ENCODE measurements around the gene RENBP. TPM values are rescaled to one million over a fixed set of nuclear protein-coding genes. Genes with fewer than 3 reads are reported as not detected.
A peak's percentile ranks its signal among the peaks of the same experiment; 100 is the strongest.

RENBP gene
- total and polyA plus RNA-seq, 4 donors = 7.0 to 11.6 (median 10.3) TPM

GRCh38 chrX:153948002-153948466 lies 3.6 kb upstream of the RENBP start:
- H3K4me1 ChIP-seq (ENCODE audit: control insufficient read depth, insufficient read depth, low read length) = peaks cover 47% of the 10 kb centered on the region
- no peaks in the 10 kb centered on the region for H3K9me3 ChIP-seq (ENCODE audit: control insufficient read depth, insufficient read depth, low read length)
- H3K4me3 ChIP-seq (ENCODE audit: low read depth, low read length) = no peak overlapping the region
- WGBS (ENCODE audit: insufficient coverage) = 77% methylated on average over 4 of the region's 10 CpGs
- no peaks in the 10 kb centered on the region for H3K27me3 ChIP-seq (ENCODE audit: control insufficient read depth, insufficient read depth, low read length)
- peaks cover 62% of the 10 kb centered on the region for H3K36me3 ChIP-seq (ENCODE audit: control insufficient read depth, insufficient read depth, low read length)
- peak overlapping the region; percentile 61 for H3K27ac ChIP-seq (ENCODE audit: low read depth, low read length)
- DNase-seq (ENCODE audit: low read depth in 4 of 6, low spot score in 6 of 6) = no peak

GRCh38 chrX:153947009-153947769 lies 2.7 kb upstream of the RENBP start:
- Histone ChIP-seq H3K4me3 (ENCODE audit: low read depth, low read length) (no peak overlapping the region), H3K4me1 (ENCODE audit: control insufficient read depth, insufficient read depth, low read length) (peaks cover 50% of the 10 kb centered on the region), H3K9me3 (ENCODE audit: control insufficient read depth, insufficient read depth, low read length) (no peaks in the 10 kb centered on the region), H3K27ac (ENCODE audit: low read depth, low read length) (peak overlapping the region; percentile 19), H3K27me3 (ENCODE audit: control insufficient read depth, insufficient read depth, low read length) (no peaks in the 10 kb centered on the region), H3K36me3 (ENCODE audit: control insufficient read depth, insufficient read depth, low read length) (peaks cover 60% of the 10 kb centered on the region)
- WGBS (ENCODE audit: insufficient coverage) = 52% methylated on average over 9 of the region's 19 CpGs
- peak in 2 of 6 donors; percentile 78 to 81 for DNase-seq (ENCODE audit: low read depth in 4 of 6, low spot score in 6 of 6)

GRCh38 chrX:153945956-153946943 lies 1.8 kb upstream of the RENBP start:
- Histone ChIP-seq H3K4me1 (ENCODE audit: control insufficient read depth, insufficient read depth, low read length) (peaks cover 50% of the 10 kb centered on the region), H3K9me3 (ENCODE audit: control insufficient read depth, insufficient read depth, low read length) (no peaks in the 10 kb centered on the region), H3K36me3 (ENCODE audit: control insufficient read depth, insufficient read depth, low read length) (peaks cover 51% of the 10 kb centered on the region), H3K4me3 (ENCODE audit: low read depth, low read length) (no peak overlapping the region), H3K27ac (ENCODE audit: low read depth, low read length) (no peak overlapping the region), H3K27me3 (ENCODE audit: control insufficient read depth, insufficient read depth, low read length) (no peaks in the 10 kb centered on the region)
- no peak for DNase-seq (ENCODE audit: low read depth in 4 of 6, low spot score in 6 of 6)
- 95% methylated on average over 15 of the region's 24 CpGs for WGBS (ENCODE audit: insufficient coverage)

GRCh38 chrX:153944800-153945150 lies 332 bp upstream of the RENBP start:
- Histone ChIP-seq H3K4me1 (ENCODE audit: control insufficient read depth, insufficient read depth, low read length) (peaks cover 42% of the 10 kb centered on the region), H3K4me3 (ENCODE audit: low read depth, low read length) (peak overlapping the region; percentile 36), H3K27ac (ENCODE audit: low read depth, low read length) (no peak overlapping the region), H3K36me3 (ENCODE audit: control insufficient read depth, insufficient read depth, low read length) (peaks cover 38% of the 10 kb centered on the region), H3K27me3 (ENCODE audit: control insufficient read depth, insufficient read depth, low read length) (no peaks in the 10 kb centered on the region), H3K9me3 (ENCODE audit: control insufficient read depth, insufficient read depth, low read length) (no peaks in the 10 kb centered on the region)
- DNase-seq (ENCODE audit: low read depth in 4 of 6, low spot score in 6 of 6) = no peak
- 58% methylated on average over 5 of the region's 6 CpGs for WGBS (ENCODE audit: insufficient coverage)

GRCh38 chrX:153941336-153942252 lies 2.8 kb downstream of the RENBP start:
- no peak for DNase-seq (ENCODE audit: low read depth in 4 of 6, low spot score in 6 of 6)
- 42% methylated on average over 11 of the region's 23 CpGs for WGBS (ENCODE audit: insufficient coverage)
- H3K9me3 ChIP-seq (ENCODE audit: control insufficient read depth, insufficient read depth, low read length) = no peaks in the 10 kb centered on the region
- no peaks in the 10 kb centered on the region for H3K27me3 ChIP-seq (ENCODE audit: control insufficient read depth, insufficient read depth, low read length)
- peaks cover 14% of the 10 kb centered on the region for H3K36me3 ChIP-seq (ENCODE audit: control insufficient read depth, insufficient read depth, low read length)
- no peak overlapping the region for H3K4me3 ChIP-seq (ENCODE audit: low read depth, low read length)
- peaks cover 21% of the 10 kb centered on the region for H3K4me1 ChIP-seq (ENCODE audit: control insufficient read depth, insufficient read depth, low read length)
- H3K27ac ChIP-seq (ENCODE audit: low read depth, low read length) = no peak overlapping the region

- H3K4me1 ChIP-seq (ENCODE audit: control insufficient read depth, insufficient read depth, low read length) = peaks cover 23% of the 10 kb centered on the region
- H3K9me3 ChIP-seq (ENCODE audit: control insufficient read depth, insufficient read depth, low read length) = no peaks in the 10 kb centered on the region
- H3K4me3 ChIP-seq (ENCODE audit: low read depth, low read length) = no peak overlapping the region
- H3K36me3 ChIP-seq (ENCODE audit: control insufficient read depth, insufficient read depth, low read length) = peaks cover 9% of the 10 kb centered on the region
- H3K27me3 ChIP-seq (ENCODE audit: control insufficient read depth, insufficient read depth, low read length) = no peaks in the 10 kb centered on the region
- no peak overlapping the region for H3K27ac ChIP-seq (ENCODE audit: low read depth, low read length)
- WGBS (ENCODE audit: insufficient coverage) = 44% methylated on average over 7 of the region's 7 CpGs
- DNase-seq (ENCODE audit: low read depth in 4 of 6, low spot score in 6 of 6) = no peak
These were observed 4.9 kb downstream of the RENBP start for GRCh38 chrX:153939573-153939972.

GRCh38 chrX:153938226-153938786 lies 6.1 kb downstream of the RENBP start:
- H3K36me3 ChIP-seq (ENCODE audit: control insufficient read depth, insufficient read depth, low read length) = peaks cover 9% of the 10 kb centered on the region
- DNase-seq (ENCODE audit: low read depth in 4 of 6, low spot score in 6 of 6) = no peak
- peaks cover 22% of the 10 kb centered on the region for H3K4me1 ChIP-seq (ENCODE audit: control insufficient read depth, insufficient read depth, low read length)
- H3K4me3 ChIP-seq (ENCODE audit: low read depth, low read length) = no peak overlapping the region
- 81% methylated on average over 8 of the region's 10 CpGs for WGBS (ENCODE audit: insufficient coverage)
- H3K27me3 ChIP-seq (ENCODE audit: control insufficient read depth, insufficient read depth, low read length) = no peaks in the 10 kb centered on the region
- no peaks in the 10 kb centered on the region for H3K9me3 ChIP-seq (ENCODE audit: control insufficient read depth, insufficient read depth, low read length)
- no peak overlapping the region for H3K27ac ChIP-seq (ENCODE audit: low read depth, low read length)

GRCh38 chrX:153937056-153937455 lies 7.4 kb downstream of the RENBP start:
- Histone ChIP-seq H3K4me3 (ENCODE audit: low read depth, low read length) (no peak overlapping the region), H3K27ac (ENCODE audit: low read depth, low read length) (no peak overlapping the region), H3K36me3 (ENCODE audit: control insufficient read depth, insufficient read depth, low read length) (peaks cover 11% of the 10 kb centered on the region), H3K9me3 (ENCODE audit: control insufficient read depth, insufficient read depth, low read length) (no peaks in the 10 kb centered on the region), H3K27me3 (ENCODE audit: control insufficient read depth, insufficient read depth, low read length) (peaks cover 2% of the 10 kb centered on the region), H3K4me1 (ENCODE audit: control insufficient read depth, insufficient read depth, low read length) (peaks cover 14% of the 10 kb centered on the region)
- WGBS (ENCODE audit: insufficient coverage) = no CpG with 5 or more reads among the region's 3 CpGs
- no peak for DNase-seq (ENCODE audit: low read depth in 4 of 6, low spot score in 6 of 6)
